K562 (cell line): ENCODE data around the gene FOXS1. TPM values are rescaled to one million over a fixed set of nuclear protein-coding genes. Genes with fewer than 3 reads are reported as not detected.

Experiments
- ATAC-seq: fragments of 200-7000 bp; cut with Tn5 transposase; 3 replicates; pipeline ENCODE4 v1.9.1; 2020; ENCODE audit warnings: moderate library complexity
- BruUV-seq: library from RNA; stranded (reverse); fragments of 400-500 nt; replicated peaks from 2 replicates; lab custom pipeline; 2021; lab: Mats Ljungman, UMichigan
- CTCF ChIA-PET: fragments of 300-600 bp; formaldehyde crosslinking; extraction: SDS; loops from one replicate; lab custom pipeline; 2021; ENCODE audit warnings: low intra/inter-chr PET ratio; lab: Yijun Ruan, JAX
- POLR2A ChIA-PET: fragments of 300-600, 350-650 bp; sonication (Branson Sonifier 250); formaldehyde crosslinking; extraction: SDS; loops from one replicate; lab custom pipeline; 2021; ENCODE audit warnings: antibody characterized with exemption, inconsistent platforms; lab: Yijun Ruan, JAX
- DNase-seq, 4 experiments: peaks; one replicate each; pipeline versions ENCODE4 v3.0.0 to v3.0.0-alpha.2; 2011 to 2018; ENCODE audit warnings: low spot score in 3 of 4, mixed read lengths in 3 of 4; ENCODE audit errors: extremely low read depth in 1 of 4
- FAIRE-seq: peaks from 2 replicates; lab custom pipeline; 2011; peaks lifted over from hg19 to GRCh38; lab: Jason Lieb, UNC
- H2AFZ ChIP-seq: 2 replicates; pipeline ENCODE4 v1.6.0; 2011; ENCODE audit warnings: low read depth, low read length, control low read depth, inconsistent platforms
- H3K27ac ChIP-seq: fragments of 200-600 bp; 3 replicates; pipeline ENCODE4 v1.8.0; 2011; ENCODE audit warnings: low read depth, mild to moderate bottlenecking, control low read depth, inconsistent platforms, low read length, moderate library complexity, mixed read lengths; ENCODE audit errors: extremely low read depth
- H3K27me3 ChIP-seq, 2 experiments: fragments of 300-600 bp in 1 of 2; 2 replicates in 1 of 2; 3 replicates in 1 of 2; pipeline versions ENCODE4 v1.6.0 to v1.8.0; 2011; ENCODE audit warnings: inconsistent platforms in 2 of 2, low read length in 2 of 2, mild to moderate bottlenecking in 1 of 2, mixed read lengths in 1 of 2, moderate library complexity in 1 of 2; ENCODE audit not compliant: control insufficient read depth in 2 of 2, insufficient read depth in 2 of 2
- H3K36me3 ChIP-seq: fragments of 300-600 bp; 3 replicates; pipeline ENCODE4 v1.8.0; 2011; ENCODE audit warnings: mild to moderate bottlenecking, low read length, inconsistent platforms; ENCODE audit not compliant: control insufficient read depth, insufficient read depth
- H3K4me1 ChIP-seq, 2 experiments: fragments of 200-600 bp in 1 of 2; replicated peaks in 1 of 2; 2 replicates in 1 of 2; 3 replicates in 1 of 2; pipeline versions ENCODE4 v1.5.1 to v1.8.0; 2011; ENCODE audit warnings: inconsistent platforms in 2 of 2, low read length in 2 of 2, mild to moderate bottlenecking in 1 of 2, mixed read lengths in 1 of 2, moderate library complexity in 1 of 2; ENCODE audit not compliant: control insufficient read depth in 2 of 2, insufficient read depth in 2 of 2
- H3K4me2 ChIP-seq: 2 replicates; pipeline ENCODE4 v1.6.1; 2011; ENCODE audit warnings: low read length, control low read depth, inconsistent platforms, mixed read lengths; ENCODE audit not compliant: insufficient read depth
- H3K4me3 ChIP-seq: fragments of 200-600 bp; sonication (generic), shearing (Covaris generic); 2 replicates; pipeline ENCODE4 v1.5.1; 2016; ENCODE audit warnings: control low read depth, inconsistent platforms
- H3K79me2 ChIP-seq: fragments of 200-600 bp; 3 replicates; pipeline ENCODE4 v1.8.0; 2011; ENCODE audit warnings: low read length, inconsistent platforms; ENCODE audit not compliant: control insufficient read depth, insufficient read depth
- H3K9ac ChIP-seq, 2 experiments: 2 replicates each; pipeline versions ENCODE4 v1.6.0 to v1.6.1; 2011; ENCODE audit warnings: low read depth in 2 of 2, low read length in 2 of 2, control low read depth in 1 of 2, inconsistent platforms in 1 of 2, mild to moderate bottlenecking in 1 of 2, mixed read lengths in 1 of 2; ENCODE audit not compliant: insufficient read depth in 1 of 2
- H3K9me1 ChIP-seq: one replicate; pipeline ENCODE4 v1.6.0; 2011; ENCODE audit warnings: inconsistent platforms, mild to moderate bottlenecking, low read length, moderate library complexity; ENCODE audit not compliant: control insufficient read depth, insufficient read depth
- H3K9me3 ChIP-seq: replicated peaks from 2 replicates; pipeline ENCODE4 v1.5.1; 2011; ENCODE audit warnings: low read depth, low read length, inconsistent platforms; ENCODE audit not compliant: control insufficient read depth, insufficient read depth
- H4K20me1 ChIP-seq: replicated peaks from 2 replicates; pipeline ENCODE4 v1.6.1; 2011; ENCODE audit warnings: low read length, inconsistent platforms, mixed read lengths; ENCODE audit not compliant: control insufficient read depth, insufficient read depth
- GTF2B ChIP-seq: IDR thresholded peaks from 2 replicates; pipeline ENCODE4 v1.6.1; 2011; ENCODE audit not compliant: insufficient read length; ENCODE audit errors: extremely low read depth
- NFXL1 ChIP-seq: fragments of 450-650 bp; formaldehyde crosslinking; IDR thresholded peaks from 2 replicates; pipeline ENCODE4 v1.4.0; 2021; ENCODE audit warnings: mild to moderate bottlenecking
- NRF1 ChIP-seq, 2 experiments: fragments of 450-650 bp; IDR thresholded peaks in 1 of 2; conservative IDR thresholded peaks in 1 of 2; 2 replicates each; pipeline ENCODE4 v1.6.1; 2014; ENCODE audit warnings: mild to moderate bottlenecking in 2 of 2
- SMARCA5 ChIP-seq: fragments of 450-650 bp; IDR thresholded peaks from 2 replicates; pipeline ENCODE4 v1.6.1; 2016
- ZNF431 ChIP-seq: sonication (generic); formaldehyde crosslinking; IDR thresholded peaks from 2 replicates; pipeline ENCODE4 v1.8.0; 2022; ENCODE audit warnings: mild to moderate bottlenecking, missing genetic modification reagents
- WGBS: fragments of 100-300 bp; shearing (Covaris generic); methylation state at CpG from one replicate; pipeline ENCODE4 v1.1.6; 2016; ENCODE audit warnings: low coverage, mixed read lengths; ENCODE audit not compliant: insufficient coverage; ENCODE audit errors: missing lambda C conversion rate; 5-methylcytosine and 5-hydroxymethylcytosine counted together
- in situ Hi-C: fragments of 300-500 bp; cut with MboI; formaldehyde crosslinking; loops from 4 replicates; pipeline ENCODE4 v1.15.0; 2018; ENCODE audit warnings: inconsistent platforms, mixed read lengths
- intact Hi-C: fragments of 100-400 bp; cut with micrococcal nuclease; formaldehyde crosslinking; loops from 2 replicates; pipeline ENCODE4 v1.14.2; 2022
- polyA plus RNA-seq, 8 experiments: library from polyadenylated mRNA; depleted of rRNA in 4 of 8; stranded (reverse) in 5 of 8; unstranded in 3 of 8; fragments of >200 nt; fragmentation: Nextera tagmentation in 2 of 8; fragmentation: Illumina TruSeq in 1 of 8; extraction: Ambion mirVana in 2 of 8; extraction: Trizol in 1 of 8; gene quantifications; 2 replicates each; pipeline versions ENCODE4 v1.2.1 to v1.2.3, GENCODE V29; 2011 to 2014; ENCODE audit warnings: inconsistent platforms in 1 of 8, missing spikeins in 1 of 8
- total RNA-seq, 7 experiments: library from RNA; depleted of rRNA in 6 of 7; stranded (reverse); fragments of >200 nt in 6 of 7; fragmentation: Illumina TruSeq in 2 of 7; extraction: Trizol in 2 of 7; gene quantifications; 2 replicates each; pipeline versions ENCODE4 v1.2.1 to v1.2.3, GENCODE V29; 2011 to 2021; ENCODE audit warnings: low replicate concordance in 1 of 7

FOXS1 gene
- total and polyA plus RNA-seq, 9 of the 15 experiments (the other 6 are each of a cell fraction or from before 2014, with no cell fraction given) = not detected

GRCh38 chr20:31863296-31864085, 18.1 kb upstream of the FOXS1 start:
- BruUV-seq = no TSS peak
- Histone ChIP-seq H3K27me3 (peaks cover 30 to 66% of the 10 kb centered on the region in 2 experiments), H3K36me3 (no peaks in the 10 kb centered on the region), H3K27ac (no peak overlapping the region), H3K4me1 (peaks cover 0 to 17% of the 10 kb centered on the region in 2 experiments; a peak in 3 of 5 replicates), H3K9me1 (peaks cover 2% of the 10 kb centered on the region), H3K9ac (no peak overlapping the region), H3K4me3 (no peak overlapping the region), H3K4me2 (no peak overlapping the region), H3K9me3 (no peaks in the 10 kb centered on the region), H2AFZ (no peak overlapping the region), H4K20me1 (peaks cover 14% of the 10 kb centered on the region), H3K79me2 (no peaks in the 10 kb centered on the region)
- TF ChIP-seq NFXL1 (CRISPR knock-in tag) = no peak
- no peak for TF ChIP-seq SMARCA5
- no peak for TF ChIP-seq ZNF431 (CRISPR knock-in tag)
- TF ChIP-seq NRF1 (conservative IDR thresholded peaks at IDR 0.05 in 1 of 2, IDR thresholded peaks at IDR 0.05 in 1 of 2) = no peak
- TF ChIP-seq GTF2B = no peak
- 4% methylated on average over 7 of the region's 9 CpGs for WGBS
- in situ Hi-C loops (loop anchor here (5.0 kb wide), 1 partner anchor 89 kb away; the partner anchor contains the start of gene PDRG1), intact Hi-C loops (no loop called here)
- ChIA-PET CTCF (no interaction called here), POLR2A (interaction anchor here (0.6 kb wide), 1 partner anchor 972 kb away, joined by 3 read pairs; no protein-coding TSS in a partner anchor)
- DNase-seq (no peak), ATAC-seq (no peak), FAIRE-seq (no peak)
